B cell (primary cell): ENCODE results near the gene FADS1.

ENCODE experiments used
- EZH2 ChIP-seq: IDR thresholded peaks from 2 replicates; pipeline ENCODE4 v1.6.1; 2012; ENCODE audit warnings: borderline replicate concordance, low read depth, mild to moderate bottlenecking, moderate library complexity, low read length; ENCODE audit not compliant: insufficient read depth, poor library complexity, severe bottlenecking
- TF ChIP-seq, protein P1 (sequence below): fragments of 200-600 bp; IDR thresholded peaks from one replicate; pipeline ENCODE4 v1.8.0; 2022; ENCODE audit warnings: antibody characterized with exemption, mild to moderate bottlenecking

DNA sequence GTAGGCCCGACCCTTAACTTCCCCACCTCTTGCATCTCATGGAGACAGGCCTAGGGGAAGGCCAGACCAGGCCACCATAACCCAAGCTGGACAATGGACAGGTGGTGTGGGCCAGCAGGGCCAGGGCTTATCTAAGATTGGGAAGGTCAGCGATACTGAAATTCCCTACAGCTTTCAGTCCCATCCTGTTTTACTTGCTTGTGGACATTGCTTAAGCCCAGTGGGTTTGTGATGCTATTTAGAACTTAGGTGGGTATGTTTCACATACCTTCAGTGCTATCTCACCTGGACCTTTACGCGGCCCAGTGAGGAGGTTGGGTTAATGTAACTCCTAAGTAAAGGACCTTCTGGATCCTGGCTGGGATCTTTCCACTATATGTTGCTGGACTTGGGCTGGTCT lies 13.0 kb upstream of the FADS1 start:
- TF ChIP-seq, protein P1, sequence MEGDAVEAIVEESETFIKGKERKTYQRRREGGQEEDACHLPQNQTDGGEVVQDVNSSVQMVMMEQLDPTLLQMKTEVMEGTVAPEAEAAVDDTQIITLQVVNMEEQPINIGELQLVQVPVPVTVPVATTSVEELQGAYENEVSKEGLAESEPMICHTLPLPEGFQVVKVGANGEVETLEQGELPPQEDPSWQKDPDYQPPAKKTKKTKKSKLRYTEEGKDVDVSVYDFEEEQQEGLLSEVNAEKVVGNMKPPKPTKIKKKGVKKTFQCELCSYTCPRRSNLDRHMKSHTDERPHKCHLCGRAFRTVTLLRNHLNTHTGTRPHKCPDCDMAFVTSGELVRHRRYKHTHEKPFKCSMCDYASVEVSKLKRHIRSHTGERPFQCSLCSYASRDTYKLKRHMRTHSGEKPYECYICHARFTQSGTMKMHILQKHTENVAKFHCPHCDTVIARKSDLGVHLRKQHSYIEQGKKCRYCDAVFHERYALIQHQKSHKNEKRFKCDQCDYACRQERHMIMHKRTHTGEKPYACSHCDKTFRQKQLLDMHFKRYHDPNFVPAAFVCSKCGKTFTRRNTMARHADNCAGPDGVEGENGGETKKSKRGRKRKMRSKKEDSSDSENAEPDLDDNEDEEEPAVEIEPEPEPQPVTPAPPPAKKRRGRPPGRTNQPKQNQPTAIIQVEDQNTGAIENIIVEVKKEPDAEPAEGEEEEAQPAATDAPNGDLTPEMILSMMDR, result no peak
- no peak for TF ChIP-seq EZH2
